Measurements from ENCODE around the gene NCAM1. TPM values are rescaled to one million over a fixed set of nuclear protein-coding genes. Genes with fewer than 3 reads are reported as not detected.

NCAM1 gene
- total RNA-seq, 4 donors from 2014 or later: 0.98 to 1.3 (median 1.2) TPM

- no peak for TF ChIP-seq CTCF (IDR thresholded peaks at IDR 0.05; ENCODE audit: low read depth)
These were observed 280.4 kb downstream of the NCAM1 start for GRCh38 chr11:113241636-113242054.

- TF ChIP-seq CTCF (IDR thresholded peaks at IDR 0.05; ENCODE audit: low read depth): no peak
These were observed 280.8 kb downstream of the NCAM1 start for GRCh38 chr11:113242060-113242459.

- TF ChIP-seq CTCF (IDR thresholded peaks at IDR 0.05; ENCODE audit: low read depth): no peak
These were observed 281.7 kb downstream of the NCAM1 start for GRCh38 chr11:113242767-113243397.

GRCh38 chr11:113243696-113244095 lies 282.5 kb downstream of the NCAM1 start:
- no peak for TF ChIP-seq CTCF (IDR thresholded peaks at IDR 0.05; ENCODE audit: low read depth)

- no peak for TF ChIP-seq CTCF (IDR thresholded peaks at IDR 0.05; ENCODE audit: low read depth)
These were observed 284.0 kb downstream of the NCAM1 start for GRCh38 chr11:113245216-113245615.

GRCh38 chr11:113247221-113247620 lies 286.0 kb downstream of the NCAM1 start:
- no peak for TF ChIP-seq CTCF (IDR thresholded peaks at IDR 0.05; ENCODE audit: low read depth)

GRCh38 chr11:113247966-113248365 lies 286.7 kb downstream of the NCAM1 start:
- TF ChIP-seq CTCF (IDR thresholded peaks at IDR 0.05; ENCODE audit: low read depth): no peak
